Parathyroid adenoma (tissue), 2 donors: ENCODE measurements around the gene QRICH2.
"Not testable (repeated sequence)": the region's sequence is repeated elsewhere in the genome, so short reads cannot be mapped to it uniquely, and the experiment has no call there.

Experiments used
- H2AFZ ChIP-seq: fragments of 300-600 bp; sonication (generic); one replicate; pipeline ENCODE4 v1.7.0; 2017; ENCODE audit warnings: antibody characterized with exemption, mild to moderate bottlenecking
- H3K27ac ChIP-seq: fragments of 300-600 bp; sonication (generic); one replicate; pipeline ENCODE4 v1.7.0; 2017
- H3K27me3 ChIP-seq: fragments of 300-600 bp; sonication (generic); one replicate; pipeline ENCODE4 v1.7.0; 2017; ENCODE audit warnings: low read length; ENCODE audit not compliant: control insufficient read depth, insufficient read depth
- H3K36me3 ChIP-seq: fragments of 300-600 bp; sonication (generic); one replicate; pipeline ENCODE4 v1.7.0; 2017; ENCODE audit warnings: low read length; ENCODE audit not compliant: control insufficient read depth, insufficient read depth
- H3K4me1 ChIP-seq: fragments of 300-600 bp; sonication (generic); one replicate; pipeline ENCODE4 v1.7.0; 2017; ENCODE audit warnings: control low read depth
- H3K4me2 ChIP-seq: fragments of 300-600 bp; sonication (generic); one replicate; pipeline ENCODE4 v1.7.0; 2017; ENCODE audit warnings: low read length
- H3K4me3 ChIP-seq: fragments of 300-600 bp; sonication (generic); one replicate; pipeline ENCODE4 v1.7.0; 2017; ENCODE audit warnings: low read depth, low read length
- H3K79me2 ChIP-seq: fragments of 300-600 bp; sonication (generic); one replicate; pipeline ENCODE4 v1.7.0; 2017; ENCODE audit warnings: control low read depth
- H3K9ac ChIP-seq: fragments of 300-600 bp; sonication (generic); one replicate; pipeline ENCODE4 v1.7.0; 2017; ENCODE audit warnings: mild to moderate bottlenecking
- H3K9me3 ChIP-seq: fragments of 300-600 bp; sonication (generic); one replicate; pipeline ENCODE4 v1.7.0; 2017; ENCODE audit warnings: low read length; ENCODE audit not compliant: control insufficient read depth
- TF ChIP-seq, protein P1 (sequence below): fragments of 300-600 bp; sonication (generic); IDR thresholded peaks from one replicate; pipeline ENCODE4 v1.7.0; 2017; ENCODE audit warnings: antibody characterized with exemption, mild to moderate bottlenecking
- donor health status: primary hyperparathyroidism.

The QRICH2 gene

DNA sequence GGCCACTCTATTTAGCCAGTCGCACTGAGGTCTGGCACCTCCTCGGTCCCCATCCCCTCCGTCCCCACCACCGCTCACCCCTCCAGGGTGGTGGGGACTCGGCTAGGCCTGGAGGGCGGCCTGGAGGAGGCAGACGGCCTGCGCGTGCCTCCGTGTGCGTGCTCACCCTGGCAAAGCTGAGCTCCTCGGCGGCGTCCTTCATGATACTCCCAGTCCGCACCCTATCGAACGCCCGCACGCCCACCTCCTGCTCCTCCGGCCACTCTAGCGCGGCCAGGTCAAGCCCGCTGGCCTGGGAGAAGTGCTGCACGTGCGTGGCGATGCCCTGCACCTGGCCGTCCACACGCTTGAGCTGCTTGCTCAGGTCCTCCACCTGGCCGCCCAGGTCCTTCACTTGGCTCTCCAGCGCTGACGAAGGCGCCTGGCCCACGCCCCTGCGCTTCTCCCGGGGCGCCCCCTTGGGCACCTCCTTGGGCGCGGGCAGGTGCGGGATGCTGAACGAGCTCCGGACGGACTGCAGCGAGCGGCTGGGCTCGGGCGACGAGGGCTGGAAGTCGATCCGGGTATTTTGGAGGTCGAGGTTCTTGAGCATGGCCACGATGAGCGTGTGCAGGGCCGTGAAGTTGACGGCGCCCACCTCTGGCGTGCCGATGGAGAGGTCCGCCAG is 644 bp downstream of the QRICH2 start:
- no peak overlapping the region for H3K4me2 ChIP-seq
- no peak overlapping the region for H3K4me3 ChIP-seq
- no peak overlapping the region for H3K27ac ChIP-seq
- H3K27me3 ChIP-seq = no peaks in the 10 kb centered on the region
- H3K9me3 ChIP-seq = no peaks in the 10 kb centered on the region
- H3K36me3 ChIP-seq = no peaks in the 10 kb centered on the region
- H3K9ac ChIP-seq = no peak overlapping the region
- TF ChIP-seq, protein P1, sequence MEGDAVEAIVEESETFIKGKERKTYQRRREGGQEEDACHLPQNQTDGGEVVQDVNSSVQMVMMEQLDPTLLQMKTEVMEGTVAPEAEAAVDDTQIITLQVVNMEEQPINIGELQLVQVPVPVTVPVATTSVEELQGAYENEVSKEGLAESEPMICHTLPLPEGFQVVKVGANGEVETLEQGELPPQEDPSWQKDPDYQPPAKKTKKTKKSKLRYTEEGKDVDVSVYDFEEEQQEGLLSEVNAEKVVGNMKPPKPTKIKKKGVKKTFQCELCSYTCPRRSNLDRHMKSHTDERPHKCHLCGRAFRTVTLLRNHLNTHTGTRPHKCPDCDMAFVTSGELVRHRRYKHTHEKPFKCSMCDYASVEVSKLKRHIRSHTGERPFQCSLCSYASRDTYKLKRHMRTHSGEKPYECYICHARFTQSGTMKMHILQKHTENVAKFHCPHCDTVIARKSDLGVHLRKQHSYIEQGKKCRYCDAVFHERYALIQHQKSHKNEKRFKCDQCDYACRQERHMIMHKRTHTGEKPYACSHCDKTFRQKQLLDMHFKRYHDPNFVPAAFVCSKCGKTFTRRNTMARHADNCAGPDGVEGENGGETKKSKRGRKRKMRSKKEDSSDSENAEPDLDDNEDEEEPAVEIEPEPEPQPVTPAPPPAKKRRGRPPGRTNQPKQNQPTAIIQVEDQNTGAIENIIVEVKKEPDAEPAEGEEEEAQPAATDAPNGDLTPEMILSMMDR = no peak
- H2AFZ ChIP-seq = no peak overlapping the region
- no peaks in the 10 kb centered on the region for H3K79me2 ChIP-seq
- no peaks in the 10 kb centered on the region for H3K4me1 ChIP-seq

DNA sequence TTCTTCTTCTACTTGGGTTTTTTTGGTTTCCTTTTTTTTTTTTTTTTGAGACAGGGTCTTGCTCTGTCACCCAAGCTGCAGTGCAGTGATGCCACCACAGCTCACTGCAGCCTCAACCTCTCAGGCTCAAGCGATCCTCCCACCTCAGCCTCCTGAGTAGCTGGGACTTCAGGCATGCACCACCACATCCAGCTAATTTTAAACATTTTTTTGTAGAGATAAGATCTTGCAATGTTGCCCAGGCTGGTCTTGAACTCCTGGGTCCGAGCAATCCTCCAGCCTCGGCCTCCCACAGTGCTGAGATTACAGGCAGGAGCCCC is 3.0 kb downstream of the QRICH2 start:
- H2AFZ ChIP-seq, H3K27ac ChIP-seq, H3K79me2 ChIP-seq, H3K4me1 ChIP-seq, H3K9ac ChIP-seq, H3K4me2 ChIP-seq, H3K4me3 ChIP-seq, H3K36me3 ChIP-seq, H3K9me3 ChIP-seq, H3K27me3 ChIP-seq: not testable (repeated sequence)

DNA sequence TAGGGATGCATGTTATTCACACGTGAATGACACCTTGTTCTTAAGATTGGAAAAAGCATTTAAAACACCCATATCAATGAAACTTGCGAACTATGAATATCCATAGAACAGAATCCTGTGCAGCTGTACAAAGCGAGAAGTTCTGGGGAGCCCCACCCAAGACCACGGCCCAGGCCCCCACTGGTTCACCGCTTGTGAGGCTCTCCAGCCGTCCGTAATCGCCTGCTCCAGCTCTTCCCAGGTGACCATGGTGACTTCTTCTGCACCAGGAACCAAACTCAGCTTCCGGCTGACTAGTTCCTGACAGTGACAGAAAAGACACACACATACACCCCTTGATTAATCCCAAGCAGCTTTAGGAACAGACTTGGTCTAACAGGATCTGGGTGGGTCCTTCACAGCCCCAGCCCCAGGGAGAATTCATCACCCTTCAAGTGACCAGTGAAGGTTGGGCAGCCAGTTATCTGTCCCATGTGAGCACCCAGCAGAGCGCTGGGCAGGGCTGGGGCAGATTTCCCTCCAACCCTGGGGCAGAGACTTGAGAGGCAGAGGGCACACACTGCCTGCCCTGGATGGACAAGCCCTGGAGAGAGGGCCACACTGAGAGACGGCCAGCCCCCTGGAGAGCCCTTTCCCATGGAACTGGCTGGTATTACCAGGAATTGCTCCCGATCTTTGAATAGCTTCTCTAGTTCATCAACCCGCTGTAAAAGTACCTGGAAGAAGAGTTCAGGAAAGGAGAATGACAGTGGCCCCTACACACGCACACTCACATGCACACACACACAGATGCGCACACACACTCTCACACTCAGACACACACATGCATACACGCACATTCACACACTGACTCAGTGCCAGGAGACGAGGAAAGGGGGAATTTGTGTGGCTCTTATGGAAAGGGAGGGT is 3.6 kb downstream of the QRICH2 start:
- Histone ChIP-seq H3K9me3 (no peaks in the 10 kb centered on the region), H3K9ac (no peak overlapping the region), H3K27me3 (no peaks in the 10 kb centered on the region), H3K79me2 (no peaks in the 10 kb centered on the region), H3K4me3 (no peak overlapping the region), H2AFZ (no peak overlapping the region), H3K4me2 (no peak overlapping the region), H3K36me3 (no peaks in the 10 kb centered on the region), H3K27ac (no peak overlapping the region), H3K4me1 (no peaks in the 10 kb centered on the region)
- TF ChIP-seq, protein P1 = no peak

DNA sequence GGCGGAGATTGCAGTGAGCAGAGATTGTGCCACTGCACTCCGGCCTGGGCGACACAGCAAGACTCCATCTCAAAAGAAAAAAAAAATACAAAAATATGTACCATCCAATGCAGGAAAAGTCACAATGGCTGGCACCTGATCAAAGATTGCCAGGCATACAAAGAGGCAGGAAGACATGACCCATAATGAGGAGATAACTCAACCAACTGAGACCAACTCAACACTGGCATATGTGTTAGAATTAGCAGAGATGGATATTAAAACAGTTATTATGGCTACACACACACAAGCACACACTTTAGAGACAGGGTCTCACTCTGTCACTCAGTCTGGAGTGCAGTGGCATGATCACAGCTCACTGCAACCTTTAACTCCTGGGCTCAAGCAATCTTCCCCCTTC is 10.6 kb downstream of the QRICH2 start:
- H3K9me3 ChIP-seq = no peaks in the 10 kb centered on the region
- H3K4me1 ChIP-seq = no peaks in the 10 kb centered on the region
- no peak overlapping the region for H3K27ac ChIP-seq
- TF ChIP-seq, protein P1 = no peak
- H2AFZ ChIP-seq = no peak overlapping the region
- no peaks in the 10 kb centered on the region for H3K79me2 ChIP-seq
- no peak overlapping the region for H3K9ac ChIP-seq
- no peak overlapping the region for H3K4me2 ChIP-seq
- no peaks in the 10 kb centered on the region for H3K27me3 ChIP-seq
- H3K36me3 ChIP-seq = no peaks in the 10 kb centered on the region
- H3K4me3 ChIP-seq = no peak overlapping the region

DNA sequence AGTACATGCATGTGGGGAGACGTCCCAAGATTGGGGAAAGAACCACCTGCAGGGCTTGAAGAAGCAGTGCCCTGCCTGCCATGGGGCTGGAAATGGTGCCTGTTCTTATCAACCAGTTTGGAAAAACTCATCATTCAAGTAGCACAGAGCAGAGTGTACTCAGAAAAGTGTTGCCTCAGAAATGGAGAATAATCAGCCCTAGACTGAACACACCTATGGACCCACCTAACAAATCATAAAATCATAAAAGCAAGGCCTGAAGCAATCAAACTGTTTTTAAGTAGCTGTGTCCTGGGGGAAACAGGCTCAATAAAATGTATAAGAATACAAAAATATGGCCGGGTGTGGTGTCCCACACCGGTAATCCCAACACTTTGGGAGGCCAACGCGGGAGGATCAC is 11.2 kb downstream of the QRICH2 start:
- no peak overlapping the region for H2AFZ ChIP-seq
- H3K4me3 ChIP-seq = no peak overlapping the region
- H3K79me2 ChIP-seq = no peaks in the 10 kb centered on the region
- H3K9ac ChIP-seq = no peak overlapping the region
- TF ChIP-seq, protein P1 = no peak
- no peaks in the 10 kb centered on the region for H3K4me1 ChIP-seq
- H3K27me3 ChIP-seq = no peaks in the 10 kb centered on the region
- no peak overlapping the region for H3K4me2 ChIP-seq
- no peak overlapping the region for H3K27ac ChIP-seq
- no peaks in the 10 kb centered on the region for H3K36me3 ChIP-seq
- no peaks in the 10 kb centered on the region for H3K9me3 ChIP-seq
